ENCODE measurements around the gene NFYB.

GRCh38 chr12:104143002-104143401, 5.0 kb upstream of the NFYB start:
- TF ChIP-seq EP300 (IDR thresholded peaks at IDR 0.05) = no peak
- no peak for TF ChIP-seq CTCF (IDR thresholded peaks at IDR 0.05)

Measured in sigmoid colon (tissue), 4 donors.